NK-92 (cell line): ENCODE results near the gene TNIK.
"Not testable (repeated sequence)": the region's sequence is repeated elsewhere in the genome, so short reads cannot be mapped to it uniquely, and the experiment has no call there.

ENCODE experiments used
- DNase-seq: peaks from one replicate; lab custom pipeline; 2025; ENCODE audit not compliant: unreplicated experiment; lab: John Stamatoyannopoulos, UW

The TNIK gene

DNA sequence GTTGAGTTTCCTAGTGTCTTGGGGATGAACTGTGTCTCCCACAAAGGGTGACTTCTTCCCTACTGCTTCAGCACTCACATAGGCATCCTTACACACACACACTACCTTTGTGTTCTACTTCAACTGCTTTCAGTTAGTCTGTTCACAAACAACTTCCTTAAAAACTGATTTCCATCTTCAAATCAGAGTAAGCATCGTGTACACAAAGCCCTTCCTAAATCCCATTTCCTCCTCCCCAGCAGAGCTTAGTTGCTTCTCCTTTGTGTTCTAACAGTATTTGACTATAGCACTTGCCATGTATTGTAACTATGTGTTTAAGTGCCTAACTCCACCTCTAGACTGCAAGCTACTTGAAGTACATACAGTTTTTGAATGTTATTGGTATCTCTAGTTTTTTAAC lies 71.7 kb downstream of the TNIK start:
- no peak for DNase-seq

DNA sequence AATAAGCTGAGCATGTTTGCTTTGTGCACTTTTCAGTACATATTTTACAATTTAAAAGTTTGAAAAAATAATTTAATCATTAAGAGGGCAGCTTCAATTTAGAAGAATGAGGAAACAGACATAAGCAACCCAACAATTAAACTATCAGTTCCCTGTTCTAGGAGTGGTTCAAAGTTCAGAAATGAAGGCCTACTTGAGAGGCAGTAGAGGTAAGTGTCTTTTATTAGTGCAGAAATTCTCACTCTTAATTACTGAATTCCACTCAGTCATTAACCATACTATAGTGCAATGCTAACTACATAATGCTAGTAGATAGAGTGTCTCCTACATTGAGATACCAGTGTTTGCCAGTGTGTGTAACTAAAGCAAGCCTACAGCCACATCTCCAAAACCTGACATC lies 73.1 kb downstream of the TNIK start:
- DNase-seq, result no peak

DNA sequence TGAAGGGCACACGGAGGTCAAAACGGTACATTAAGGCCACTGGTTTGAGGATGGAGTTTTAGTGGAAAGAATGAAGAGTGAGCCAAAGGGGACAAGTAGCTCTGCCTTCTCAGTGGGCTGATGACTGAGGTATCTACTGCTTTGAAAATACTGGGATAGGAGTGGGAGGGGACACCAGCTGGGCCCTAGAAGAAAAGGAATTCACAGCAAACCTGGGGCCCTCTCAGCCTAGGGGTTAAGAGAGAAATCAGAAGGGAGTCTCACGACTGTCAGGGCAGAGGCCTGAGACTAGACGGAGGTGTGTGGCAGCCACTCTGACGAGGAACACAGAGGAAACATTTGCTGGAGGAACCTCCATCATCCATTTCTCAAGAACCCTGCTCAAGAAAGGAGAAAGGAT lies 75.1 kb downstream of the TNIK start:
- DNase-seq, result no peak

DNA sequence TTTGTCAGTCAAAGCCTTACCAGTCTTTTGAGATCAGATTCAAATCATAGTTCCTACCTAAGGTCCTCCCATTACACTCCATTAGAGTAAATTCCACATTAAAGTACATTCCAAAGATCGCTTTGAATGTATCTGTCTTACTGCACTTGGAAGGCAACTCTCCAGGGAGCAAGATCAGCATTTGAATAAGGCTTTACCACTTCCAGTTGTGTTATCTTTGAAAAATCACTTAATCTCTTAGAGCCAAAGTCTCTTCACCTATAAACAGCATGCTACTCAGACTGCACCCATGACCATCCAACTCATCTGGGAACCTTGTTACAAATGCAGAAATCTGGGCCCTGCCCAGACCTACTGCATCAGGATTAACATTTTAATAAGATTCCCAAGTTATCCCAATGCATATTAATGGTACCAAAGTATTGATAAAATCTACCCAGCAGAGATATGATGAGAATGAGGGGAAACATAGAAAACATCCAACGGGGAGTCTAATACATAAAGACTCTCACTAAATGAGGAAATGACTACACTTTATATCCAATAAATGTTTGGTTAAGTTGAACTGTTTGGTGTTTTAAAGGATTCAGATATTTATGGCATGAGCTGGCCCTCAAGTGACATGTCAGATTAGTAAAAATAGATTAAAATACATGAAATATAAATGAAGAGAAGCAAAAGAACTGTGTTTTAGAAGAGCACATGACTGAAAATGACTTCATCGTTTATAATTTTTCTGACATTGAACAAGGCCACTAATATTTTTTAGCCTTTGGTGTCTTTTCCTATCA lies 75.9 kb downstream of the TNIK start:
- DNase-seq, result no peak

DNA sequence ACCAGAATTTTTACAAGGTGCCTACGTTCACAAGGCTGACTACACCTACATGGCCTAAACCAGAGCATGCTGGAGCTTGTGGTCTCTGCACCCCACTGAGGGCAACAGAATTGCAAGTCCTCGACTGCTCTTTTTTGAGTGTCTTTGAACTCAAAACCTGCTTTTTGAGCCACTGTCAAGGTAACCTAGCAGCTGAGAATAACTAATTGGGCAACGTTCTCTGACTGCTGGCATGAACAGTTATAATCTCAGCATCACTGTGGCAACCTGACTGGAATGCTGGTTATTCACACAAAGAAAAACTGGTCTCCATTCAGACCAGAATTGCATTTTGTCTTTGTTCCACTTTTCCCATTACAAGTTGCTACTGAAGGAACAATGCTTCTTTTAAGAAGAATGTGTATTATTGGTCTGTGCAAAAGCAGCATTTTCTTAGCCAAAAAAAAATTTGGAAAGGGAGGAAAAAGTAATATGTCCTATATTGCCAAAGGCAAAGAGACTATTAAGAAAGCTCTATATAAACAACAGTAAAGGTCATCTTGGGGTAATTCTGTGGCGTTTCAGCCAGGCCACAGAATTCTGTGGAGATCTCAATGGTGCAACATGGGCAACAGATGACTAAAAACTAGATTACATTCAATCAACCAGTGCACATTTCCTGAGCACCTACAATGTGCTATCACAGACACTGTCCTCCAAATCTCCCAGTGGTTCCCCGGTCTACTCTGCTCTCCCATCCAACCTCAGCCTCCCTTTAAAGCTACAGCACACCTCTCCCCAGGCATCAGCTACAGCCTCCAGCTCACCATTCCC lies 76.8 kb downstream of the TNIK start:
- DNase-seq, result no peak

DNA sequence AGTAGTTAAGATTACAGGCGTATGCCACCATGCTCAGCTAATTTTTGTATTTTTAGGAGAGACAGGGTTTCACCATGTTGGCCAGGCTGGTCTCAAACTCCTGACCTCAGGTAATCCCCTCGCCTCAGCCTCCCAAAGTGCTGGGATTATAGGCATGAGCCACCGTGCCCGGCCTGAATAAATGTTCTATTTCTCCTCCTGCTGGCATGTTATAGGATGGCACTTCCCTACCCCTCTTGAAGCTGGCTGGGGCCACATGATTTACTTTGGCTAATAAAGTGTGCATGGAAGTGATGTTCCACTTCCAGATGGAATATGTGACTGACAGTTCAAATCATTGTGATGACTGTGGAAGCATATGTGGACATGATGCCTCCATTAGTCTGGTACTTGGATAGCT lies 77.9 kb downstream of the TNIK start:
- not testable (repeated sequence) for DNase-seq

DNA sequence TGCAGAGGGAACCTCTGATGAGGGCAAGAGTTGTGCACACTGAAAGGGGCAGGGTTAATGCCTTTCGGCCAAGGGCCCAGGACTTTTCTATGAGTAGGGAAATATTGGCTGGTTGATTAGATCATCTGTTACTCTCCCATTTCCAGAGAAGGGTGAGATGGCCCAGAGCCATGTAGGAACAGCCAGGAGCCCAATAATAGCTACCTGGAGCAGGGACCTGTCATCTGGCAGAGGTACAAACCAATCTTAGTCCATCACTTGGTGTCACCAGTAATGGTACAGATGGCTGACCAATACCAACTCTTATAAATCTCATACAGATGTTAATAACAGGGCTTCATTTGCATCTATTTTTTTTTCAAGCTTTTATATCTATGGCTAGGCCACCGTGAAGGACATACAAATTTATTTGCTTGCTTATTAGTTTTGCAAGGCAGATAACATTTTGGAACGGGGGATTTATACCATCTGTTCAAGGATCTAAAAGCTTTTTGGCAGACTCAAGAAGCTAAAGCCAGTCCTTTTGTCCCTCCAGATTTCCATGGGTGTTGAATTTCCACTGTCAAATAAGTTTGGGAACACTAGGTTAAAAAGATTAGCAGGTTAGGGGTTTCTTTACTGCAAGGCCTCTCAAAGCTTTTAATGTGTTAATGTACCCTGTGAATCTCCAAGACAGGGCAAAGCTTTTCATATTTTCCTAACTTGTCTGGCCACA lies 79.3 kb downstream of the TNIK start:
- no peak for DNase-seq

DNA sequence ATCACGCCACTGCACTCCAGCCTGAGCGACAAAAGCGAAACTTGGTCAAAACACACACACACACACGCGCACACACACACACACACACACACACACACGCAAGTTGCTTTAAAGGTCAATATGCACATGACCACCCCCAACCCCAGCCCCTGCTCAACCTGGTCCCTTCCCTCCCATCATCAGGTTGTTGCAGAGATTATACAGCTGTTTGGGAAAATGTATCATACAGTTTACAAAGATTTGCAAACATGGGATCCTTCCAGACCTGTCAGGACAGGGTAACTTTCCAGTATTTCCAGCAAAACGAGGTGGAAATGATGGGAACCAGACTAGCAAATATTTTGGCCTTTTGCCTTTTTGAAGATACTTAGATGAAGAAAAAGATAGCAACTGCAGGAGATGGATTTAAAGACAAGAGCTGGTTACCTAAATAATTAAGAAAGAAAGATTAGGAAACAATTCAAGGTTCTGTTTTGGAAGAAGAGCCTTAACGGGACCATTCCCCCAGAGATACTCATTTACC lies 80.2 kb downstream of the TNIK start:
- no peak for DNase-seq

DNA sequence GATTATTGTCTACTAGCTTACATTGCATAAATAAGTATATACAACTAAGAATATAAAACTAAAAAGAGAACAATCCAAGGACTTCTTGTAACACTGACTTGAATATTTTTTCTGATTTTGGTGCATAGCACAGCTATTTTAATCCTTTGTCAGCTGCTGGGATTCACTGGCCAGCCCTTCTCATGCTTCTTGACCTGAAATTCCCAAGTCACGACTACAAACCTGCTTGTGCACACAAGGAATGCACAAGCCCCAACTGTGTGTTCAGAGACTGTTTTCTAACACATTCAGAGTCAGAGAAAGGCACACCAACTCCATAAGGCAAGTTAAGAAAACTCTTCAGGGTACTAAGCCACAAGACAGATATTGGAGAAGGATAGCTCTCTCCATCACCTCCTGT lies 80.9 kb downstream of the TNIK start:
- DNase-seq, result no peak

DNA sequence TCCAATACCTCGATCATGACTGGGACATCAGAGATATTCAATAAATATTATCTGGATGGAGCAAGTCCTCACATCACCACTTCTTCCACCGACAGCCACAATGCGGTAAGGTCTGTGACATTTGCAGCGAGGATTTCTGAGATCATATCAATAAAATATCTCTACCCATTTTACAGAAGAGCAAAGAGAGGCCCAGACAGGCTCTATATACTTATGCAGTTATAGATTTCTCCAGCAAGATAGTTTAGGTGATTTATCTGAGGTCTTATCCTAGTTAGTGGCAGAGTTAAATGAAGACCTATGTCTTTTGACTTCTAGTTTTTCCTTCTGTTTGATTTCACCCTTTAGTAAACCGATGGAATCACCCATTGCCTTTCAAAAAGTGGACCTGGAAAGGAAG lies 81.6 kb downstream of the TNIK start:
- no peak for DNase-seq

DNA sequence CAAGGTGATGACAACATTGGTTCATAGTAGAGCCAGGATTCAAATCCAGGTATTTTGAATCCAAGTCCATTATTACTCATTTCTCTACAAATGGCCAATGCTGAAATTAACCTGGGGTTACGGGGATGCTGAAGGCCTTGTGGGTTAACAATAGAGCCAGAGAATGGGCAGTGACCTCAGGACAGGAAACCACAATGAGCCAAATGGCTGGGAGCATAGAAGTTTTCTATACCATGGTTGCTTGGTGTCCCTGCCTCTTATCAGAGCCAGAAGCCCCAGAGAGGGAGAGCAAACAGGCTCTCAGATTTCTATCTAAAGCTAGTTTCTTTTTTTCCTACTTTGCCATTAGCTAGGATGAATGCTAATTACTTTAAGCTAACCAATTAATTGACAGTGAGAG lies 82.3 kb downstream of the TNIK start:
- no peak for DNase-seq

DNA sequence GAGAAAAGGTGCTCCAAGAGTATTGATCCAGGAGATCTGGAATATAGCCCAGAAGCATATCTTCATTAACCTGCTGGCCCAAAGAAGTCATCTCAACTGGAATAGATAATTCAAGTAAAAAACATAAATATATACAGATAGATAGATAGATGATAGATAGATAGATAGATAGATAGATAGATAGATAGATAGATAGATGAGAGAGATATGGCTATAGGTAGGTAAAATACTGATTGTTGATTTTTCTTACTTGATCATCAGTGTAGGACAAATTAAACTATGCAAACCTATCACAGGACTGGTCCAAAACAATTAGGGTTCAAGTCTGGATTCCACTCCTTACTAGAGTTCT lies 83.6 kb downstream of the TNIK start:
- DNase-seq, result no peak

DNA sequence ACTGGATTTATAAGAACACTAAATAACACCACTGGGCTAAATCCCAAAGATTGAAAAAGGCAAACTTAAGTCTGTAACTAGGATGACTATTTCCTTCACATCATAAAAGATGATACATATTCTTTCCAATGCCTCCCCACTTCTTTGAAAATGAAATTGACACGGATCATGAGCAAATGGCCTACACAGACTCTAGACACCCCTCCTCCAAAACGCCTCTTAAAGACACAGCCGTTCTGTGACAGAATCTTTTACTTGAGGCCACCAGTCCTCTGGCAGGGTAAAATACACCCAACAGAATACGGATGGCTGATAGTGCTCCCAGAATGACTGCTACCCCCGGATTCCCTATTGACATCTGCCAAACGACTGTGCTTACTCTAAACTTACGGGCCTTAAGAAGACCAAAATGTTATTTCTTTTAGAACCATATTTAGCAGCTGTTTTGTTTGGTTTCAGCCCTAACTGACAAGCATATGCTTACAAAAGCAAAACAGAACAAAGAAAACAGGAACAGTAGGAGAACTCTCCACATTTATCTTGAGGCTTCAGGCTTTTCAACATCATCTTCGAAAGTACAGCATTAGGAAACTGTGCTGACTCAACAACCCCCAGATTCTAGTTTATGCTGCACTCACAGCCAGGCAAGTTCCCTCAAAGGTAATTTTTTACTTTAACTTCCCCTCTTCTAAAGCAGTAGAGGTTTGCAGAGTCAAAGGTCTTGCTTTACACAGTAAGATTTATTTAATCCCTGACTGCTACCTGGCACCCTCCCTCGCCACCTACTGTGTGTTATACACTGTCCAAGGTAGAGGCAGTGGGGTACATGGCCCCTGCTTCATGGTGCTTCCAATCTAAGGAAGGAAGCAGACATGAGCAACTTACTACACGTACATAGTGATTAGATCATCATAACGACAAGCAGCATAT lies 84.3 kb downstream of the TNIK start:
- no peak for DNase-seq

DNA sequence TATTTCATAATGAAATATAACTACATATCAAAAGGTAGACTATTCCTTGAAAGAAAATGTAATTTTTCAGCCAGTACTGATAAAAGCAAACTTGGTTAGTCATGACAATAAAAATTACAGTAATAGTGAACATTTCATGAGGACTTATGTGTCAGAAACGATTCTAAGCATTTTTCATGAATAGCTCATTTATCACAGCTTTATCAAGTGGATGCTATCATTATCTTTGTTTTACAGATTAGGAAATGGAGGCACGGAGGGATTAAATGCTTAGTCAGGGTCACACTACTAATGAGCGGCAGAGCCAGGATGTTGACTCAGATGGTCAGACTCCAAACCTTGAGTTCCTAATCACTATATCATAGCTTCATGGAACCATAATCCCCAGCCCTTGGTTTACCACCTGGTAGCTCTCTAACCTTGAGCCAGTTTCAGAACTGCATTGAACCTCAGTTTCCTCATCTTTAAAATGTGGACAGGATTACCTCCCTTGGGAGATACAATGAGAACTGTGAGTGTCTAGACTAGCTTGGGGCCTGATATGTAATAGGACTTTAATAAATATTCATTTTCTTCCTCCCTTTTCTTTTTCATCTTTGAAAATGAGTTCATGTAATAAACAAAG lies 85.4 kb downstream of the TNIK start:
- no peak for DNase-seq

DNA sequence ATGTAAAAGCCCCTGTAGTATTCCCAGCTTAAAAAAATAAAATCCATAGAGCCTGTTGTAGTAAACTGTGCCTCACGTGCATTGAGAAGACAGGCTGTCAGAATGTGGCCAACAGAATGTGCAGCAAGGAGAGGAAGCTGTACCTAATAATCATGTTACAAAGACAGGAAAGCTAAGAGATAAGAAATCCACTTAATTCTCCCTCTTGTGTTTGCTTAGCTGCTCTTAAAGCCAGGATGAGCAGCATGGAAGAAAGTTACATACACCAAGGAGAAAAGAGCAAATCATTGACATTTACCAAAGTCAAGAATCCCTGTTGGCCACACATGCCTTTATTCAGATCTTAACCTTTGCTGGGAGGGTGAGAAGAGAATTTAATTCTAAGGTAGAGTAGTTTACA lies 85.9 kb downstream of the TNIK start:
- DNase-seq, result no peak

DNA sequence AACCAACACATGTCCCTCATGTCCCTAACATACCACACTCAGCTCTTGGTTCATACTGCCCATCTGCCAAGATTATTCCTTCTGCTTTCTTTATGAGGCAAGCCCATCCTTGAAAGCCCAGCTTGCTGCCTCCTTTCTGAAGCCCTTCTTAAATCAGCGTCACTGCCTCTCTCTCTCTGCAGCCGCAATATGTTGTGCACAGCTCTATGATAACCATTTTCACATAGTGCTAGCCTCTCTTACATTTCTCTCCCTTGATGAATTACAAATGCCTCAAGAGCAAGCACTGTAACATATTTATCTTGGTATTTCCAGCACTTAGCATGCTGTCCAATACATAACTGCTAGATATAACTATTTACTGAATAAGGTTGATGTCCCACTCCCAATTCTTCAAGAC lies 86.5 kb downstream of the TNIK start:
- no peak for DNase-seq

DNA sequence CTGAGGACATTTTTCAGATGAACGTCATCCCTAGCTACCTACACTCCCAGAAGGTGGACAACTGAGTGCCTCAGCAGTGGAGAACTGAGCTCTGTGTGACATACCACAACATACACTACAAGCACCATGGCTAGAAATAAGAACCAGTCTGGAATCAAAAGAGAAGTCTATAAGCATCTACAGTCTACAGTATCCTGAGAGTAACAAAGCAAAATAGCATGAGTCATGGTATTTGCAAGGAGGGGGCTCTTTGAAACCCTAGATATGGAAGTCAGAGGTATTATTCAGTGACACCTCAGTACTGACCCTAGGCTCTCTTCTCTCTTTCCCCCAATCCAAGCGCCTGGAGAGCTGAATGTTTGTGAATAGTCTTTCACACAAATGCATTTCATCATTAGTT lies 87.5 kb downstream of the TNIK start:
- no peak for DNase-seq

DNA sequence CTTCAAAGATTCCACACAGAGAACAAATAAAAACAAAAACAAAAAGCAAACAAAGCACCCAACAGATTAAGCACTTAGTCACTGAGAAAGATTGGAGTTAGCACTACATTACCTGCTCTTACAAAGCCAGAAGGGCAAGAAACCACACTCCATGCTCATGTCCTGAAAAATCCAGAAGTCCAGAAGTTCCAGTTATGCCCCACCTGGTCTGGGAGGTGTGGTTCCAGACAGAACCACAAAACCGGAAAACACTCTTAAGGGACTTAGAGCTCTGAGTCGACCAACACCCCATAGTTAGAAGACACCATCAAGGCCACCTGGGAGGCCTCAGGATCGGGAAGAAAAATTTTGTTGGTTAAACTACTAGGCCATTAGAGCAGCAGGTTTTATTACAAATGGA lies 88.9 kb downstream of the TNIK start:
- DNase-seq, result no peak

DNA sequence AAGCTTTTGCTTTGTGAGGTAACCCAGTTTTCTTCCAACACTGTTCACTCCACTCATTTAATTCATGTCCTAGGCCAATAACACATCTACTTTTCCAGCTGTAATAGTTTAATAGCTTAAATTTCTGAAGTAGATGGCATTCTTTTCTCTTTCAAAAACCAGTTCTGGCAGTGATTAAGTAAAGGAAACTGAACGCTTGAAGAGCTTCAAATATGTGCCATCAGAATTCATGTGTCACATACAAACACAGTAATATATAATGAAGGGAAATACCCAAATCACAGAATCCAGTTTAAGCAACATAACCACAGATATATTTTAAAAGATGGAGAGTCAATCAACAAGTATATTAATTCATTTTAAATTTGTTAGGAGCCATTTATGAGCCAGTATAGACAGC lies 91.0 kb downstream of the TNIK start:
- DNase-seq, result no peak

DNA sequence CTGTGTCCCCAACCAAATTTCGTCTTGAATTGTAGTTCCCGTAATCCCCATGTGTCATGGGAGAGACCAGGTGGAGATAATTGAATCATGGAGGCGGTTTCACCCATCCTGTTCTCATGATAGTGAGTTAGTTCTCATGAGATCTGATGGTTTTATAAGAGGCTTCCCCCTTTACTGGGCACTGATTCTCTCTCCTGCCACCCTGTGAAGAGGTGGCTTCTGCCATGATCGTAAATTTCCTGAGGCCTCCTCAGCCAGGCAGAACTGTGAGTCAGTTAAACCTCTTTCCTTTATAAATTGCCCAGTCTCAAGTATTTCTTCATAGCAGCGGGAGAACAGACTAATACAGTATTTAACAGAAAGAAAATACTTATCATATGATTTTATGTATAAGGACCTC lies 93.5 kb downstream of the TNIK start:
- DNase-seq, result not testable (repeated sequence)
